GM23248 (cell line): Measurements from ENCODE around the gene EDIL3.

Experiments used
- EZH2 ChIP-seq: fragments of 200-600 bp; sonication (generic); IDR thresholded peaks from 2 replicates; pipeline ENCODE4 v1.6.1; 2018; ENCODE audit warnings: antibody characterized with exemption, mild to moderate bottlenecking; ENCODE audit not compliant: insufficient read depth, poor library complexity, severe bottlenecking
- EZH2phosphoT487 ChIP-seq: fragments of 200-600 bp; sonication (generic); IDR thresholded peaks from 2 replicates; pipeline ENCODE4 v1.6.1; 2018; ENCODE audit warnings: antibody characterized with exemption, moderate library complexity, mild to moderate bottlenecking, low read depth; ENCODE audit not compliant: insufficient read depth

GRCh38 chr5:83913593-83913992 is 471.1 kb downstream of the EDIL3 start:
- TF ChIP-seq EZH2: no peak
- TF ChIP-seq EZH2phosphoT487: no peak
